ENCODE data around the gene SHANK1. TPM values are rescaled to one million over a fixed set of nuclear protein-coding genes. Genes with fewer than 3 reads are reported as not detected.

Gene SHANK1
- total and polyA plus RNA-seq, 4 donors, result 0.06 to 0.28 (median 0.17) TPM; not detected in 1

- WGBS, result 70% methylated on average over 20 of the region's 20 CpGs
- H3K27ac ChIP-seq (ENCODE audit: low read depth in 1 of 2, low read length in 2 of 2), result no peak overlapping the region
- no peaks in the 10 kb centered on the region for H3K36me3 ChIP-seq (ENCODE audit: control insufficient read depth in 4 of 4, insufficient read depth in 3 of 4, low read depth in 1 of 4, low read length in 3 of 4)
- no peaks in the 10 kb centered on the region for H3K27me3 ChIP-seq (ENCODE audit: control insufficient read depth in 4 of 4, insufficient read depth in 4 of 4, low read length in 3 of 4)
- DNase-seq (ENCODE audit: low spot score), result no peak
- H3K9ac ChIP-seq (ENCODE audit: low read depth in 1 of 2, low read length in 2 of 2), result no peak overlapping the region
- no peaks in the 10 kb centered on the region for H3K4me1 ChIP-seq (ENCODE audit: control insufficient read depth in 4 of 4, insufficient read depth in 4 of 4, low read length in 3 of 4)
- no peak overlapping the region for H3K4me3 ChIP-seq (ENCODE audit: low read depth in 1 of 3, low read length in 3 of 3)
- no peak for TF ChIP-seq RXRA (IDR thresholded peaks at IDR 0.05)
- no peak for TF ChIP-seq JUND (IDR thresholded peaks at IDR 0.05)
- TF ChIP-seq EGR1 (IDR thresholded peaks at IDR 0.05; ENCODE audit: low read depth in 2 of 2), result no peak
- no peak for TF ChIP-seq RAD21 (IDR thresholded peaks at IDR 0.05)
- peaks cover 4 to 10% (median 9%) of the 10 kb centered on the region in 4 donors for H3K9me3 ChIP-seq (ENCODE audit: control insufficient read depth in 4 of 4, low read length in 3 of 4)
Measured at GRCh38 chr19:50629194-50629593, 90.4 kb downstream of the SHANK1 start.

- H3K27me3 ChIP-seq (ENCODE audit: control insufficient read depth in 4 of 4, insufficient read depth in 4 of 4, low read length in 3 of 4), result no peaks in the 10 kb centered on the region
- DNase-seq (ENCODE audit: low spot score), result no peak
- H3K9ac ChIP-seq (ENCODE audit: low read depth in 1 of 2, low read length in 2 of 2), result no peak overlapping the region
- WGBS, result 87% methylated on average over 7 of the region's 7 CpGs
- no peak overlapping the region for H3K4me3 ChIP-seq (ENCODE audit: low read depth in 1 of 3, low read length in 3 of 3)
- peaks cover 1 to 4% (median 3%) of the 10 kb centered on the region in 4 donors for H3K9me3 ChIP-seq (ENCODE audit: control insufficient read depth in 4 of 4, low read length in 3 of 4)
- no peak for TF ChIP-seq ZBTB33 (IDR thresholded peaks at IDR 0.05)
- no peak for TF ChIP-seq HNF4G (IDR thresholded peaks at IDR 0.05)
- no peak for TF ChIP-seq CTCF (IDR thresholded peaks at IDR 0.05; ENCODE audit: low read depth, low read length, missing input control)
- TF ChIP-seq RAD21 (IDR thresholded peaks at IDR 0.05), result no peak
- TF ChIP-seq SP1 (IDR thresholded peaks at IDR 0.05), result no peak
- no peak for TF ChIP-seq GABPA (IDR thresholded peaks at IDR 0.05 in 1 of 2, conservative IDR thresholded peaks at IDR 0.05 in 1 of 2)
- TF ChIP-seq JUND (IDR thresholded peaks at IDR 0.05), result no peak
- TF ChIP-seq YY1 (IDR thresholded peaks at IDR 0.05), result no peak
- TF ChIP-seq FOXA1 (IDR thresholded peaks at IDR 0.05), result no peak
- TF ChIP-seq RXRA (IDR thresholded peaks at IDR 0.05), result no peak
- no peak for TF ChIP-seq REST (IDR thresholded peaks at IDR 0.05)
- no peak for TF ChIP-seq TAF1 (conservative IDR thresholded peaks at IDR 0.05)
- H3K4me1 ChIP-seq (ENCODE audit: control insufficient read depth in 4 of 4, insufficient read depth in 4 of 4, low read length in 3 of 4), result no peaks in the 10 kb centered on the region
- H3K27ac ChIP-seq (ENCODE audit: low read depth in 1 of 2, low read length in 2 of 2), result no peak overlapping the region
- no peaks in the 10 kb centered on the region for H3K36me3 ChIP-seq (ENCODE audit: control insufficient read depth in 4 of 4, insufficient read depth in 3 of 4, low read depth in 1 of 4, low read length in 3 of 4)
Measured at GRCh38 chr19:50628551-50628950, 91.1 kb downstream of the SHANK1 start.

Data from liver (tissue), 9 donors.